ENCODE results near the gene LSS. TPM values are rescaled to one million over a fixed set of nuclear protein-coding genes. Genes with fewer than 3 reads are reported as not detected.

The LSS gene
- total RNA-seq, 1 experiment from 2014 or later, result 45.5 TPM

GRCh38 chr21:46215436-46216131 lies 13.0 kb downstream of the LSS start:
- POLR2A ChIA-PET, result no interaction called here
- TF ChIP-seq CTCF (IDR thresholded peaks at IDR 0.05; ENCODE audit: unreplicated experiment), result no peak
- no peaks in the 10 kb centered on the region for H3K27me3 Mint-ChIP-seq (ENCODE audit: insufficient read depth, unreplicated experiment)
- H3K9me3 Mint-ChIP-seq (ENCODE audit: unreplicated experiment), result no peaks in the 10 kb centered on the region
- no peak overlapping the region for H3K4me3 Mint-ChIP-seq (ENCODE audit: unreplicated experiment)
- CTCF ChIA-PET, result interaction anchor here (0.6 kb wide), 1 partner anchor 68 kb away, joined by 5 read pairs; no protein-coding TSS in a partner anchor
- H3K36me3 Mint-ChIP-seq (ENCODE audit: insufficient read depth, unreplicated experiment), result peaks cover 52% of the 10 kb centered on the region
- intact Hi-C loops (cut with micrococcal nuclease), result no loop called here
- H3K4me1 Mint-ChIP-seq (ENCODE audit: insufficient read depth, unreplicated experiment), result peaks cover 6% of the 10 kb centered on the region
- BruUV-seq (replicated peaks), result no TSS peak
- no peak for DNase-seq (ENCODE audit: unreplicated experiment)
- H3K27ac Mint-ChIP-seq (ENCODE audit: low read depth, unreplicated experiment), result no peak overlapping the region

- Mint-ChIP-seq H3K36me3 (ENCODE audit: insufficient read depth, unreplicated experiment) (peaks cover 52% of the 10 kb centered on the region), H3K9me3 (ENCODE audit: unreplicated experiment) (no peaks in the 10 kb centered on the region), H3K27me3 (ENCODE audit: insufficient read depth, unreplicated experiment) (no peaks in the 10 kb centered on the region), H3K4me3 (ENCODE audit: unreplicated experiment) (no peak overlapping the region), H3K4me1 (ENCODE audit: insufficient read depth, unreplicated experiment) (no peaks in the 10 kb centered on the region), H3K27ac (ENCODE audit: low read depth, unreplicated experiment) (no peak overlapping the region)
- intact Hi-C loops (cut with micrococcal nuclease), result no loop called here
- DNase-seq (ENCODE audit: unreplicated experiment), result no peak
- TF ChIP-seq CTCF (IDR thresholded peaks at IDR 0.05; ENCODE audit: unreplicated experiment), result no peak
- ChIA-PET POLR2A (interaction anchor here (0.7 kb wide), 1 partner anchor 110 kb away, joined by 3 read pairs; no protein-coding TSS in a partner anchor), CTCF (interaction anchor here (0.6 kb wide), 1 partner anchor 67 kb away, joined by 5 read pairs; no protein-coding TSS in a partner anchor)
- no TSS peak for BruUV-seq (replicated peaks)
Measured at GRCh38 chr21:46214478-46215340, 13.9 kb downstream of the LSS start.

GRCh38 chr21:46213620-46214286 lies 14.8 kb downstream of the LSS start:
- no peak for DNase-seq (ENCODE audit: unreplicated experiment)
- Mint-ChIP-seq H3K36me3 (ENCODE audit: insufficient read depth, unreplicated experiment) (peaks cover 54% of the 10 kb centered on the region), H3K4me1 (ENCODE audit: insufficient read depth, unreplicated experiment) (no peaks in the 10 kb centered on the region), H3K27me3 (ENCODE audit: insufficient read depth, unreplicated experiment) (no peaks in the 10 kb centered on the region), H3K9me3 (ENCODE audit: unreplicated experiment) (no peaks in the 10 kb centered on the region), H3K4me3 (ENCODE audit: unreplicated experiment) (no peak overlapping the region), H3K27ac (ENCODE audit: low read depth, unreplicated experiment) (no peak overlapping the region)
- TF ChIP-seq CTCF (IDR thresholded peaks at IDR 0.05; ENCODE audit: unreplicated experiment), result no peak
- ChIA-PET POLR2A (no interaction called here), CTCF (interaction anchor here (0.9 kb wide), 1 partner anchor 11 kb away, joined by 4 read pairs; no protein-coding TSS in a partner anchor)
- BruUV-seq (replicated peaks), result no TSS peak
- intact Hi-C loops (cut with micrococcal nuclease), result no loop called here
